BLaER1 treated with 17β-estradiol and CSF1 and Interleukin-3, amounts not matched to agents 10 nM and 100 nM (cell line): ENCODE data around the gene ARID1A.
"Not testable (repeated sequence)": the region's sequence is repeated elsewhere in the genome, so short reads cannot be mapped to it uniquely, and the experiment has no call there.

Source experiments
- H3K27ac ChIP-seq, 11 experiments: shearing (Covaris generic); formaldehyde crosslinking; 2 replicates each; pipeline ENCODE4 v1.8.1; 2022
- H3K27me3 ChIP-seq, 11 experiments: shearing (Covaris generic); formaldehyde crosslinking; 2 replicates each; pipeline ENCODE4 v1.8.1; 2022
- H3K36me3 ChIP-seq, 11 experiments: shearing (Covaris generic); formaldehyde crosslinking; 2 replicates each; pipeline ENCODE4 v1.8.1; 2022
- H3K4me1 ChIP-seq, 10 experiments: shearing (Covaris generic); formaldehyde crosslinking; 2 replicates each; pipeline ENCODE4 v1.8.1; 2022
- H3K4me2 ChIP-seq, 11 experiments: shearing (Covaris generic); formaldehyde crosslinking; 2 replicates each; pipeline ENCODE4 v1.8.1; 2022
- H3K4me3 ChIP-seq, 10 experiments: shearing (Covaris generic); formaldehyde crosslinking; 2 replicates each; pipeline ENCODE4 v1.8.1; 2022
- H3K9ac ChIP-seq, 11 experiments: shearing (Covaris generic); formaldehyde crosslinking; 2 replicates each; pipeline ENCODE4 v1.8.1; 2022
- H3K9me3 ChIP-seq, 11 experiments: shearing (Covaris generic); formaldehyde crosslinking; replicated peaks in 1 of 11; 2 replicates each; pipeline ENCODE4 v1.8.1; 2022
- H4K20me1 ChIP-seq, 11 experiments: shearing (Covaris generic); formaldehyde crosslinking; 2 replicates each; pipeline ENCODE4 v1.8.1; 2022
- Cebpa-rat ChIP-seq, 11 experiments: shearing (Covaris generic); IDR thresholded peaks; 2 replicates each; pipeline ENCODE4 v1.8.1; 2022

The ARID1A gene

DNA sequence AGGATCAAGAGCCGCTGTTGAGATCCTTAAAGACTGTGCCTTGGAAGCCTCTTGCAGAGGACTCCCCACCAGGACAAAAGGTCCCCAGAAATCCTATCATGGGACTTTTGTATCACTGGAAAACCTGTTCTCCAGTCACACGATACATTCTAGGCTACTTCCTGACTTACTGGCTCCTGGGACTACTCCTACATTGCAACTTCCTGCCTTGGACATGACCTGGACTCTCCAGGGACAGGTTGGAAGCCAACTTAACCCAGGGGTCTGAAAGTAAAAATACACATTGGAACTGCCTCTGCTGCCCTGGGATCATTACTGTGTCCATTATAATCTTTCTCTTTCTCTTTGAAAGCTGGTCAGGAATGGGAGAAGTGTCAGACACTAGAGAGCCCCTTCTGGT lies 101.8 kb downstream of the ARID1A start:
- H3K4me2 ChIP-seq, result peak overlapping the region in 9 of 11 experiments; percentile 26 to 79 (median 64); a peak in 18 of 22 replicates
- peak overlapping the region in 3 of 11 experiments; percentile 9 to 34 (median 10); a peak in 4 of 22 replicates for H3K27ac ChIP-seq
- H3K36me3 ChIP-seq, result peaks cover 0 to 33% (median 17%) of the 10 kb centered on the region in 11 experiments; a peak in 14 of 22 replicates
- H4K20me1 ChIP-seq, result no peaks in the 10 kb centered on the region
- H3K27me3 ChIP-seq, result no peaks in the 10 kb centered on the region
- H3K4me1 ChIP-seq, result peaks cover 12 to 35% (median 19%) of the 10 kb centered on the region in 10 experiments
- H3K9ac ChIP-seq, result 0 out of 22 replicates have a peak overlapping the region, but pooled peaks of 1 of the 11 experiments have one; percentile 19
- no peak for TF ChIP-seq Cebpa-rat (IDR thresholded peaks at IDR 0.05)
- no peaks in the 10 kb centered on the region for H3K9me3 ChIP-seq
- no peak overlapping the region for H3K4me3 ChIP-seq

DNA sequence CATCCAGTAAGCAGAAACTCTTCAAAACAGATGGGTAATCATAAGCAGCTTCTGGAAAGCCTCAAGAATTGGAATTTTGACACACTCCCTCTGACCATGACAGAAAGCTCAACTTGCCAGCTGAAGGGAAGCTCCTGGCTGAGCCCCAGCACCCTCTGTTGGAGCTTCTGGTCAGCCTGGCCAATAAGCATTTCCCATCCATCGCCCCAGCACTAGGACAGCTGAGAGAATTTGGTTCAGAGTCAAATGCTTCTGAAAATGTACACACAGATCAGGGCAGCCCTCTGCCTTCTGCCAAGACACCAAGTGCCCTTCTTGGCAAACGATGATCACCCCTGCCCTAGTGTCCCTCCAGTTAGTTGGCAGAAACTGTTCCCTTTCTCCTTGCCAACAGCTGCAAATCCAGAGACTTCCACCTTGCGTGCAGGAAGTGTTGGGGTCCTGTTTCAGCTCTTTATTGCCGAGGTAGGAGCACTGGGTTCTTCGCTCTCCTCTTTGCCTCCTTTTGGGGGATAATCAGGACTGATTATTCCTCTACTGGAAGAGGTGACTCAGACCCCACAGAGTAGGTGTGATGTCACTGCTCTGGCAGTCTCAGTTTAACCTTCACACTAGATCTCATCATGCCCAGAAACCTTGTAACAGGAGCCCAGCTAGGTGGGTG lies 103.8 kb downstream of the ARID1A start:
- peak overlapping the region in 5 of 11 experiments; percentile 2 to 37 (median 10); a peak in 3 of 22 replicates for H3K4me2 ChIP-seq
- no peak for TF ChIP-seq Cebpa-rat (IDR thresholded peaks at IDR 0.05)
- peaks cover 0 to 22% (median 7%) of the 10 kb centered on the region in 11 experiments; a peak in 13 of 22 replicates for H3K36me3 ChIP-seq
- H3K4me3 ChIP-seq, result no peak overlapping the region
- H3K9ac ChIP-seq, result peak overlapping the region in 1 of 11 experiments; percentile 3; a peak in 1 of 22 replicates
- H3K27me3 ChIP-seq, result no peaks in the 10 kb centered on the region
- no peak overlapping the region for H3K27ac ChIP-seq
- peaks cover 0 to 7% (median under 1%) of the 10 kb centered on the region in 11 experiments; a peak in 7 of 22 replicates for H3K9me3 ChIP-seq
- H3K4me1 ChIP-seq, result peaks cover 12 to 31% (median 18%) of the 10 kb centered on the region in 10 experiments
- no peaks in the 10 kb centered on the region for H4K20me1 ChIP-seq

- H3K36me3 ChIP-seq, H3K27me3 ChIP-seq, H4K20me1 ChIP-seq, H3K4me2 ChIP-seq, H3K4me3 ChIP-seq, H3K27ac ChIP-seq, H3K9ac ChIP-seq: not testable (repeated sequence)
- Histone ChIP-seq H3K9me3 (peaks cover 0 to 21% (median 12%) of the 10 kb centered on the region in 11 experiments; a peak in 17 of 22 replicates), H3K4me1 (peaks cover 4 to 20% (median 10%) of the 10 kb centered on the region in 10 experiments; a peak in 11 of 20 replicates)
Observed at GRCh38 chr1:26803932-26804331, 108.1 kb downstream of the ARID1A start.

- Histone ChIP-seq H3K4me2 (peak overlapping the region in 3 of 11 experiments; percentile 8 to 78 (median 60); a peak in 4 of 22 replicates), H3K9me3 (peaks cover 0 to 16% (median 8%) of the 10 kb centered on the region in 11 experiments; a peak in 16 of 22 replicates), H3K4me1 (peaks cover 0 to 32% (median 0%) of the 10 kb centered on the region in 10 experiments; a peak in 7 of 20 replicates)
- H3K36me3 ChIP-seq, H3K4me3 ChIP-seq, H4K20me1 ChIP-seq, H3K9ac ChIP-seq, H3K27me3 ChIP-seq, H3K27ac ChIP-seq: not testable (repeated sequence)
Observed at GRCh38 chr1:26810105-26810504, 114.3 kb downstream of the ARID1A start.

DNA sequence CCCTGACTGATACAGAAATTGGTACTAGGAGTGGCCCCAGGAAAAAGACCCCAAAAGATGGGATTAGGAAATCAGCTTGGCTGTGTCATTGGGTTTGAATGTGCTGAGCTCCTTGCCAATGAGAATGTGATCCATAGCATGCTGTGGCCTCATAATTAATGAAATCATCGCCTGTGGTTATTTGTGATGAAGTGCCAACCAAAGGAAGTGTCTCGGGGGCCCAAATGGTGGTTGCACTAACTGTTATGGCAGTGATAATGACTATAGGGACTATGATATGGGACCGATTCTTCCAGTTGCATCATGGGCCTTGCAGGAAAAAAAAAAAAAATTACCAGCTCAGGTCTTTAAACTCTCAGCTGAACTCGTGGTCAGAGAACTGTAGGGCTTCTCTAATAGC lies 115.2 kb downstream of the ARID1A start:
- peaks cover 0 to 29% (median under 1%) of the 10 kb centered on the region in 10 experiments; a peak in 9 of 20 replicates for H3K4me1 ChIP-seq
- H4K20me1 ChIP-seq, result no peaks in the 10 kb centered on the region
- peaks cover 0 to 6% (median 0%) of the 10 kb centered on the region in 11 experiments; a peak in 6 of 22 replicates for H3K9me3 ChIP-seq
- no peak overlapping the region for H3K4me3 ChIP-seq
- H3K27me3 ChIP-seq, result no peaks in the 10 kb centered on the region
- no peak overlapping the region for H3K27ac ChIP-seq
- TF ChIP-seq Cebpa-rat (IDR thresholded peaks at IDR 0.05), result no peak
- peak overlapping the region in 4 of 11 experiments; percentile 2 to 78 (median 57); a peak in 5 of 22 replicates for H3K4me2 ChIP-seq
- no peak overlapping the region for H3K9ac ChIP-seq
- no peaks in the 10 kb centered on the region for H3K36me3 ChIP-seq

- no peaks in the 10 kb centered on the region for H4K20me1 ChIP-seq
- no peaks in the 10 kb centered on the region for H3K27me3 ChIP-seq
- no peaks in the 10 kb centered on the region for H3K36me3 ChIP-seq
Observed at GRCh38 chr1:26811708-26812107, 115.9 kb downstream of the ARID1A start.

GRCh38 chr1:26814377-26814776 lies 118.6 kb downstream of the ARID1A start:
- TF ChIP-seq Cebpa-rat (IDR thresholded peaks at IDR 0.05), result no peak
- Histone ChIP-seq H3K9me3 (peaks cover 0 to 7% (median 2%) of the 10 kb centered on the region in 11 experiments; a peak in 8 of 22 replicates), H3K36me3 (no peaks in the 10 kb centered on the region), H3K4me1 (peaks cover 0 to 37% (median 3%) of the 10 kb centered on the region in 10 experiments; a peak in 9 of 20 replicates), H3K27ac (no peak overlapping the region), H3K4me3 (no peak overlapping the region), H4K20me1 (no peaks in the 10 kb centered on the region), H3K27me3 (no peaks in the 10 kb centered on the region), H3K4me2 (no peak overlapping the region), H3K9ac (no peak overlapping the region)

More at GRCh38 chr1:26811708-26812107, 115.9 kb downstream of the ARID1A start:
- TF ChIP-seq Cebpa-rat (IDR thresholded peaks at IDR 0.05), result no peak
- peaks cover 0 to 36% (median 3%) of the 10 kb centered on the region in 10 experiments; a peak in 9 of 20 replicates for H3K4me1 ChIP-seq
- H3K9ac ChIP-seq, result no peak overlapping the region
- H3K27ac ChIP-seq, result no peak overlapping the region
- H3K4me3 ChIP-seq, result no peak overlapping the region
- no peaks in the 10 kb centered on the region for H3K9me3 ChIP-seq
- peak overlapping the region in 3 of 11 experiments; percentile 53 to 78 (median 61); a peak in 6 of 22 replicates for H3K4me2 ChIP-seq

GRCh38 chr1:26814893-26815292 lies 119.1 kb downstream of the ARID1A start:
- Histone ChIP-seq H3K4me1 (peaks cover 0 to 37% (median 3%) of the 10 kb centered on the region in 10 experiments; a peak in 9 of 20 replicates), H3K9ac (no peak overlapping the region), H3K4me3 (no peak overlapping the region), H3K36me3 (no peaks in the 10 kb centered on the region), H4K20me1 (no peaks in the 10 kb centered on the region), H3K4me2 (no peak overlapping the region), H3K27me3 (no peaks in the 10 kb centered on the region), H3K27ac (no peak overlapping the region), H3K9me3 (peaks cover 0 to 7% (median 2%) of the 10 kb centered on the region in 11 experiments; a peak in 8 of 22 replicates)
- no peak for TF ChIP-seq Cebpa-rat (IDR thresholded peaks at IDR 0.05)

DNA sequence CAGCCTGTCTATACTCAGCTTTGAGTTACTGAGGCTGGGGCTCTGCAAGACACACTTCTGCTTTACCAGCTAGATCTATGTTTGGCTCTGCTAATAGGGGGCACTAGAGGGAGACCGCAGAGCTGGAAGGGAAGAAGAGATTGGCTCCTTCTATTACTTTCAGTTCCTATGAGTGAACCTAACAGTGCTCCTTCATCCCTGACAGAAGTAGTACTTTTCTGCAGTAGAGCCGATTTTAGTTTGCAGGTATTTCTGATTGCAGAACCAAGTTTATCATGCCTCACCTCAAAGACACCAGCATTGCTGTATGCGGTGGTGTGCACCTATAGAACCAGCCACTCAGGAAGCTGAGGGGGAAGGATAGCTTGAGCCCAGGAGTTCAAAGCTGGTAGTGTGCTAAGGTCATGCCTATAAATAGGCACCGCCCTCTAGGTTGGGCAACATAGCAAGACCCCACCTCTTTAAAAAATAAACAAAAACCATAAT lies 125.0 kb downstream of the ARID1A start:
- peak overlapping the region in 8 of 11 experiments; percentile 15 to 72 (median 50); a peak in 14 of 22 replicates for H3K4me2 ChIP-seq
- no peak overlapping the region for H3K9ac ChIP-seq
- H3K27ac ChIP-seq, result no peak overlapping the region
- peaks cover 8 to 33% (median 25%) of the 10 kb centered on the region in 10 experiments for H3K4me1 ChIP-seq
- H3K36me3 ChIP-seq, result no peaks in the 10 kb centered on the region
- no peak for TF ChIP-seq Cebpa-rat (IDR thresholded peaks at IDR 0.05)
- H4K20me1 ChIP-seq, result no peaks in the 10 kb centered on the region
- no peak overlapping the region for H3K4me3 ChIP-seq
- no peaks in the 10 kb centered on the region for H3K27me3 ChIP-seq
- H3K9me3 ChIP-seq, result peaks cover 0 to 7% (median 2%) of the 10 kb centered on the region in 11 experiments; a peak in 8 of 22 replicates
